Ovary (tissue), 3 donors: ENCODE measurements around the gene FOXO1.

Experiments
- CTCF ChIP-seq, 3 donors: fragments of 450-650 bp in 2 of 3; fragments of 200-600 bp in 1 of 3; IDR thresholded peaks; one replicate each; pipeline versions ENCODE4 v1.5.1 to v1.8.0; 2016 to 2022; ENCODE audit warnings: antibody characterized with exemption in 3 of 3, mild to moderate bottlenecking in 1 of 3
- POLR2A ChIP-seq: fragments of 450-650 bp; IDR thresholded peaks from one replicate; pipeline ENCODE4 v1.6.1; 2017; ENCODE audit warnings: antibody characterized with exemption, mild to moderate bottlenecking, moderate library complexity
- donor health status: DM: no; HTN: no; CAD: no.

- TF ChIP-seq POLR2A (no peak), CTCF (IDR thresholded peaks at IDR 0.05) (no peak)
Measured at GRCh38 chr13:40556453-40556852, 110.0 kb downstream of the FOXO1 start.
